Measurements from ENCODE around the gene PTPN14. TPM values are rescaled to one million over a fixed set of nuclear protein-coding genes. Genes with fewer than 3 reads are reported as not detected.

The PTPN14 gene
- total RNA-seq, 1 donor from 2014 or later: 43.7 TPM

GRCh38 chr1:214545293-214545692 is 6.1 kb downstream of the PTPN14 start:
- intact Hi-C loops (cut with DNase I): no loop called here
- DNase-seq (no peak), ATAC-seq (no peak)
- Histone ChIP-seq H3K36me3 (no peaks in the 10 kb centered on the region), H3K27ac (no peak overlapping the region), H3K9me3 (no peaks in the 10 kb centered on the region), H3K4me3 (no peak overlapping the region), H3K4me1 (peaks cover 30% of the 10 kb centered on the region), H3K27me3 (no peaks in the 10 kb centered on the region)
- no peak for TF ChIP-seq CTCF (IDR thresholded peaks at IDR 0.05)

GRCh38 chr1:214544791-214545190 is 6.6 kb downstream of the PTPN14 start:
- no peak overlapping the region for H3K4me3 ChIP-seq
- H3K9me3 ChIP-seq: no peaks in the 10 kb centered on the region
- no peaks in the 10 kb centered on the region for H3K36me3 ChIP-seq
- intact Hi-C loops (cut with DNase I): no loop called here
- H3K27me3 ChIP-seq: no peaks in the 10 kb centered on the region
- ATAC-seq (no peak), DNase-seq (no peak)
- TF ChIP-seq CTCF (IDR thresholded peaks at IDR 0.05): no peak
- H3K27ac ChIP-seq: no peak overlapping the region
- peaks cover 30% of the 10 kb centered on the region for H3K4me1 ChIP-seq

GRCh38 chr1:214542275-214543199 is 8.9 kb downstream of the PTPN14 start:
- H3K9me3 ChIP-seq: no peaks in the 10 kb centered on the region
- H3K27me3 ChIP-seq: no peaks in the 10 kb centered on the region
- DNase-seq: no peak
- H3K27ac ChIP-seq: no peak overlapping the region
- no peak for TF ChIP-seq CTCF (IDR thresholded peaks at IDR 0.05)
- no peaks in the 10 kb centered on the region for H3K36me3 ChIP-seq
- intact Hi-C loops (cut with DNase I): no loop called here
- no peak overlapping the region for H3K4me3 ChIP-seq
- peaks cover 33% of the 10 kb centered on the region for H3K4me1 ChIP-seq
- ATAC-seq: peak; percentile 44

- Histone ChIP-seq H3K4me3 (no peak overlapping the region), H3K36me3 (no peaks in the 10 kb centered on the region), H3K4me1 (peaks cover 34% of the 10 kb centered on the region), H3K27me3 (no peaks in the 10 kb centered on the region), H3K27ac (no peak overlapping the region), H3K9me3 (no peaks in the 10 kb centered on the region)
- DNase-seq (no peak), ATAC-seq (no peak)
- no peak for TF ChIP-seq CTCF (IDR thresholded peaks at IDR 0.05)
- intact Hi-C loops (cut with DNase I): no loop called here
Observed at GRCh38 chr1:214541693-214542092, 9.7 kb downstream of the PTPN14 start.

- Histone ChIP-seq H3K27ac (no peak overlapping the region), H3K36me3 (no peaks in the 10 kb centered on the region), H3K4me3 (no peak overlapping the region), H3K4me1 (peaks cover 37% of the 10 kb centered on the region), H3K27me3 (no peaks in the 10 kb centered on the region), H3K9me3 (no peaks in the 10 kb centered on the region)
- intact Hi-C loops (cut with DNase I): no loop called here
- TF ChIP-seq CTCF (IDR thresholded peaks at IDR 0.05): no peak
- DNase-seq (no peak), ATAC-seq (peak; percentile 21)
Observed at GRCh38 chr1:214541206-214541605, 10.2 kb downstream of the PTPN14 start.

Measured in upper lobe of right lung (tissue), 1 donor.